Adipocyte (in vitro differentiated cells): ENCODE measurements around the gene FKBP10.
"Not testable (repeated sequence)": the region's sequence is repeated elsewhere in the genome, so short reads cannot be mapped to it uniquely, and the experiment has no call there.

Source experiments
- DNase-seq: peaks from one replicate; pipeline ENCODE4 v3.0.0-alpha.2; 2015; ENCODE audit warnings: low read depth
- H3K27me3 ChIP-seq: replicated peaks from 2 replicates; pipeline ENCODE4 v1.7.0; 2013; ENCODE audit warnings: mild to moderate bottlenecking, low read length, moderate library complexity; ENCODE audit not compliant: control insufficient read depth, insufficient read depth
- H3K36me3 ChIP-seq: 2 replicates; pipeline ENCODE4 v1.7.0; 2013; ENCODE audit warnings: low read length, mild to moderate bottlenecking, moderate library complexity; ENCODE audit not compliant: control insufficient read depth, insufficient read depth, severe bottlenecking
- H3K4me1 ChIP-seq: 2 replicates; pipeline ENCODE4 v1.7.0; 2013; ENCODE audit warnings: mild to moderate bottlenecking, low read length, moderate library complexity; ENCODE audit not compliant: control insufficient read depth, insufficient read depth
- H3K4me3 ChIP-seq: 2 replicates; pipeline ENCODE4 v1.7.0; 2013; ENCODE audit warnings: mild to moderate bottlenecking, low read length, moderate library complexity
- H3K9ac ChIP-seq: 2 replicates; pipeline ENCODE4 v1.7.0; 2013; ENCODE audit warnings: mild to moderate bottlenecking, low read length, moderate library complexity
- H3K9me3 ChIP-seq: 2 replicates; pipeline ENCODE4 v1.7.0; 2013; ENCODE audit warnings: mild to moderate bottlenecking, low read length, moderate library complexity; ENCODE audit not compliant: control insufficient read depth

Gene FKBP10

DNA sequence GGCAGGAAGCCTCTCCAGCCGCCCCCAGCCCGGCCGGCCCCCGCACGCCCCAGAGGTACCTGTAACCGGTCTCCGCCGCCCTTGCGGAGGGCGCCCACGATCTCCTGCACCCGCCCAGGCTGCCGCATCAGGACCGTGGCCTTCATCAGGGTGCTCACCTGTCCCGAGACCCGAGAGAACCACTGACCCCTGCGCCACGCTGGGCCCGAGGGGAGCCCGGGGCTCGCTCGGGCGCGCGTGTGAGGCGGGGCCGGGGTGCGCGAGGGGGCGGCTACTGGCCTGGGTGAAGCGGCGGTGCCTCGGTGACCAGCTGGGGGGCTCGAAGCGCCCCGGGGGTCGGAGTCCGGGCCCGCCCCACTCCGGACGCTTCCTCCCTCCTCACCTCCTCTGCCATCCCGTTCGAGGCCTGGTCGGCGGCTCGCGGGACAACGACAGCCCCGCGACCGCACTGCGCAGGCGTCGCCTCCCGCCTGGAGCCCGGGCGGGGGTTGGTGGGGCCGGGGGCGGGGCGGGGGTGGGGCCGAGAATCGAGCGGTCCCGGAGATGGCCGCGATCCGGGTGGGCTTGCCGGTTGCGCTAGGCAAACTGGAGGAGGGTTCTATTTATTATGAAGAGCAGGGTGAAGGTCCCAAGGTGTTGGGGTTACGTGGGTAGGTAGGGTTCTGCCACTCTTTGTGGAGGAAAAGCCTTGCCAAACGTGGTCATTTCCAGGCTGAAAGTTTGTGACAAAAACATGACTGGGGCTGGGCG, 23.2 kb downstream of the FKBP10 start, which contains the start of gene NT5C3B:
Gene NT5C3B (minus strand): TSS at position 433 of the 750 bp plus-strand sequence. CDS start 39 bp downstream, at position 394.
- Histone ChIP-seq H3K36me3 (peaks cover 16% of the 10 kb centered on the region), H3K9ac (peak within 1 kb of the TSS; percentile 90), H3K4me1 (peaks cover 11% of the 10 kb centered on the region), H3K9me3 (no peaks in the 10 kb centered on the region), H3K27me3 (no peaks in the 10 kb centered on the region), H3K4me3 (peak within 1 kb of the TSS; percentile 88)
- peak; percentile 76 for DNase-seq

DNA sequence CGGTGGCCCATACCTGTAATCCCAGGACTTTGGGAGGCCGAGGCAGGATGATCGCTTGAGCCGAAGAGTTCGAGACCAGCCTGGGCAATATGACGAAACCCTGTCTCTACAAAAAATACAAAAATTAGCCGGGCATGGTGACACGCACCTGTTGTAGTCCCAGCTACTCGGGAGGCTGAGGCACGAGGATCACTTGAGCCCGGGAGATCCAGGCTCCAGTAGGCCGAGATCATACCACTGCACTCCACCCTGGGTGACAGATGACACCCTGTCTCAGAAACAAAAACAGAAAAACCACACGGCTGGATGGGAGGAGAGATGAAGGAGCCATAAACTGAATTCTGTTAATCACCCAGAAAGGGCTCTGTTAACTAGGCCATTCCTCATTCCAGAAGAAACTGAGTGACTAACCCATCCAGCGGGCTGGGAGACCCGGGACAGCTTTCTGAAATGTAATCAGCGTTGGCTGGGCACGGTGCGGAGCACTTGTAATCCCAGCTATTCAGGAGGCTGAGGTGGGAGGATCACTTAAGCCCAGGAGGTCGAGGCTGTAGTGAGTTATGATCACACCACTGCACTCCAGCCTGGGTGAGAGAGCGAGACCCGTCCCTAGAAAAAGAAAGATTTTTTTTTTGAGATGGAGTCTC, 23.9 kb downstream of the FKBP10 start:
- peaks cover 11% of the 10 kb centered on the region for H3K4me1 ChIP-seq
- H3K9me3 ChIP-seq = no peaks in the 10 kb centered on the region
- H3K36me3 ChIP-seq = peaks cover 10% of the 10 kb centered on the region
- H3K9ac ChIP-seq = peak overlapping the region; percentile 90
- H3K27me3 ChIP-seq = no peaks in the 10 kb centered on the region
- no peak for DNase-seq
- H3K4me3 ChIP-seq = peak overlapping the region; percentile 88

DNA sequence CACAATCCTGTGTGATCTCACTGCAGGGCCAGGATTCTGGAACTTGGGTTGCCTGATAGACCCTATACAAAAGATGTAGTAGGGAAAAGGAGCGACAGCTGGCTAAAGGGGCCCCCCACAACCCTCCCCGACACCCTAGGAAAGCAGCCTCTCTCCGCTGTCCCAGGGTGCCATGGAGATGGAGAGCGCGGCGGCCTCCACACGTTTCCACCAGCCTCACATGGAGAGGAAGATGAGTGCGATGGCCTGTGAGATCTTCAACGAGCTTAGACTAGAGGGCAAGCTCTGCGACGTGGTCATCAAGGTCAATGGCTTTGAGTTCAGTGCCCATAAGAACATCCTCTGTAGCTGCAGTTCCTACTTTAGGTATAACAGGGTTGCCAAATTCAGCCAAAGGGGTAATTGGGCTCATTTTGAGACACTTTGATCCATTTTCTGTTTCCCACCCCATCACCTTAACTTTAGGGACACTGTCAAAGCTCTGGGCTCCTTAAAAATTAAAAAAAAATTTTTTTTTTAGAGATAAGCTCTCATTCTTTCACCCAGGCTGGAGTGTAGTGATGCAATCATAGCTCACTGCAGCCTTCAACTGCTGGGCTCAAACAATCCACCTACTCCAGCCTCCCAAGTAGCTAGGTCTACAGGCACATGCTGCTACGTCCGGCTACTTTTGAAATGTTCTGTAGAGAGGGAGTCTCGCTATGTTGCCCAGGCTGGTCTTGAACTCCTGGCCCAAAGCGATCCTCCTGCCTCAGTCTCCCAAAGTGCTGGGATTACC, 25.1 kb downstream of the FKBP10 start, which contains the start of gene KLHL10:
Gene KLHL10 (plus strand): TSS at position 65 of the 778 bp plus-strand sequence. CDS start 108 bp downstream, at position 173.
- peaks cover 5% of the 10 kb centered on the region for H3K36me3 ChIP-seq
- peak within 1 kb of the TSS; percentile 88 for H3K4me3 ChIP-seq
- peak within 1 kb of the TSS; percentile 90 for H3K9ac ChIP-seq
- no peaks in the 10 kb centered on the region for H3K9me3 ChIP-seq
- DNase-seq = no peak
- peaks cover 11% of the 10 kb centered on the region for H3K4me1 ChIP-seq
- H3K27me3 ChIP-seq = no peaks in the 10 kb centered on the region

DNA sequence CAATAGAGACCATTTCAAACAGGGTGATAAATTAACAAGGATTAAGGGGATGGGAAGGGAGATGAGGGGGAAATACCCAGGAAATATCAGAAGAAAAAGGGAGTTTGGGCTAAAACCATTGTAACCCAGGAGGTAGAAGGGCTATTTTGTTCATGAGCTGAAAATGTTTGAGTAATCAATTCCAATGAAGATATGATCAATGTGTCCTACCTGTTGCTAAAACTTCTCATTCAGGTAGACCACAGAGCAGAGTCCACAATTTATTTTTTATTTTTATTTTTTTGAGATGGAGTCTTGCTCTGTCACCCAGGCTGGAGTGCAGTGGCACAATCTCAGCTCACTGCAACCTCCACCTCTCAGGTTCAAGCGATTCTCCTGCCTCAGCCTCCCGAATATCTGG, 26.6 kb downstream of the FKBP10 start:
- not testable (repeated sequence) for H3K9me3 ChIP-seq, H3K27me3 ChIP-seq, H3K36me3 ChIP-seq, DNase-seq, H3K9ac ChIP-seq, H3K4me3 ChIP-seq
- H3K4me1 ChIP-seq = peaks cover 11% of the 10 kb centered on the region

DNA sequence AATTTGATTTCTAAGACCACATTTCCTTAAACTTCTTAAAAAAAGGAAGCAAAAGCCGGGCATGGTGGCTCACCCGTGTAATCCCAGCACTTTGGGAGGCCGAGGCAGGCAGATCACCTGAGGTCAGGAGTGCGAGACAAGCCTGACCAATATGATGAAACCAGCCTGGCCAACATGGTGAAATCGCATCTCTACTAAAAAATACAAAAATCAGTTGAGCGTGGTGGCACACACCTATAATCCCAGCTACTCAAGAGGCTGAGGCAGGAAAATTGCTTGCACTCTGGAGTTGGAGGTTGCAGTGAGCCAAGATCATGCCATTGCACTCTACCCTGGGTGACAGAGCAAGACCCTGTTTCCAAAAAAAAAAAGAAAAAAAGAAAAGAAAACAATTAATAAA, 28.0 kb downstream of the FKBP10 start:
- not testable (repeated sequence) for H3K4me1 ChIP-seq, H3K4me3 ChIP-seq, H3K9ac ChIP-seq, H3K36me3 ChIP-seq, H3K9me3 ChIP-seq, DNase-seq, H3K27me3 ChIP-seq

DNA sequence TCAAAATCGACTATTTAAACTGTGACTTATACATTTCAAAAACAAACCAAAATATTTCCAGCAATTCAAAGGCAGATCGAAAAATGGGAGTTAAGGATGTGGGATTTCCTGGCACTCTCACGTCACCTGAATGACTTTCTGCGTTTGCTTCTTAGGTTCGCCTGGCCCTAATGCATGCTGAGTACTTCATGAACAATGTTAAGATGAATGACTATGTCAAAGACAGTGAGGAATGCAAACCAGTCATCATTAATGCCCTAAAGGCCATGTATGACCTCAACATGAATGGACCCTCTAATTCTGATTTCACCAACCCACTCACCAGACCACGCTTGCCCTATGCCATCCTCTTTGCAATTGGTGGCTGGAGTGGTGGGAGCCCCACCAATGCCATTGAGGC, 32.2 kb downstream of the FKBP10 start:
- DNase-seq = no peak
- peaks cover 12% of the 10 kb centered on the region for H3K36me3 ChIP-seq
- no peaks in the 10 kb centered on the region for H3K9me3 ChIP-seq
- H3K9ac ChIP-seq = no peak overlapping the region
- peaks cover 20% of the 10 kb centered on the region for H3K4me1 ChIP-seq
- H3K27me3 ChIP-seq = no peaks in the 10 kb centered on the region
- H3K4me3 ChIP-seq = no peak overlapping the region

DNA sequence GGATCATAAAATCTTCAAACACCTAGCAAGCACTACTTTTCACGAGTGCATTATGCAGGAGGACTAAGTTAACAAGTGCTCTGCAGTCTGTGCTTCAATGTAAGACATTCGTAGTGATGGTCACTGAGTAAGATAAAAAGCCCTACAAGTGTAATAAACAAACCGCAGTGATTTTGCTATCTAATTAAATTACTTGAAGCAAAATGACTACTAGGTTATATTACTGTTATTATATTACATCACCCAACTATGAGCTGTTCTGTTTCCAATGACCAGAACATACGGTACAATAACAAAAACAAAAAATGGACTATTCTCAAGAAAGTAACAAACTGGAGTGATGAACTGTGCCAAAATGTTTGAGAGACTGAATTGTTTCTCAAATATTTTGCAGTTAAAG, 36.0 kb downstream of the FKBP10 start:
- peak; percentile 50 for DNase-seq
- Histone ChIP-seq H3K36me3 (peaks cover 30% of the 10 kb centered on the region), H3K9ac (no peak overlapping the region), H3K4me3 (no peak overlapping the region), H3K9me3 (no peaks in the 10 kb centered on the region), H3K4me1 (peaks cover 20% of the 10 kb centered on the region), H3K27me3 (no peaks in the 10 kb centered on the region)

DNA sequence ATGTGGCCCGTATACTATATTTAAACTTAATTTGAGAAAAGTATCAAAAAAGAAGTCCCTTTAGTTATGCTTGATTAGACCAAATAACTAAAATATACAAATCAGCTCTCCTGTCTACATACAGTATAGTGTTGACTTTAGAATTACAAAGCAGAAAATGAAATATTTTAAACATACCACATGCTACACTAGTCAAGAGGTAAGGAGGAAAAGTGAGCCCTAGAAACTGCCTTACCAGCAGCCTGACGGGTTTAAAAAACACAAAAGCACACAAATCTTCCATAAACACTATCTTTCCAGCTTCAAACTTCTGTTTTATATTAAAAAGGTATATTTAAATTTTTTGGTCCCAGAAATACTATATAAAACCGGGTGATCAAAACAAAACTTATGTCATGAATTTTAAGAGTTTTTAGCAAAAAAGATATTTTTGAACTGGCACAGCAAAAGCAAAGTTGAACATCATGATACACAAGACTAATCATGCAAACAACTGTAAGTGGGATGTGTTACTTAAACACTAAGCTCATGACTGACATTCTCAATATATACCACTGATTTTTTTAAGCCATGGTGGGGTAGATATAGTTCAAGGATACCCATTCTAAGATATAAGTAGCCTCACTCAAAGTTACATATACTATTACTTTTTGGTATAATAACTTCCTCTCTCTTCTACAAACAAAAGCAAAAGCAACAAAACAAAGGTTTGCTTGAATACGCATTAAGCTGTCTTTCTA, 36.6 kb downstream of the FKBP10 start:
- no peak for DNase-seq
- Histone ChIP-seq H3K9me3 (no peaks in the 10 kb centered on the region), H3K4me1 (peaks cover 20% of the 10 kb centered on the region), H3K4me3 (no peak overlapping the region), H3K9ac (no peak overlapping the region), H3K27me3 (no peaks in the 10 kb centered on the region), H3K36me3 (peaks cover 36% of the 10 kb centered on the region)

DNA sequence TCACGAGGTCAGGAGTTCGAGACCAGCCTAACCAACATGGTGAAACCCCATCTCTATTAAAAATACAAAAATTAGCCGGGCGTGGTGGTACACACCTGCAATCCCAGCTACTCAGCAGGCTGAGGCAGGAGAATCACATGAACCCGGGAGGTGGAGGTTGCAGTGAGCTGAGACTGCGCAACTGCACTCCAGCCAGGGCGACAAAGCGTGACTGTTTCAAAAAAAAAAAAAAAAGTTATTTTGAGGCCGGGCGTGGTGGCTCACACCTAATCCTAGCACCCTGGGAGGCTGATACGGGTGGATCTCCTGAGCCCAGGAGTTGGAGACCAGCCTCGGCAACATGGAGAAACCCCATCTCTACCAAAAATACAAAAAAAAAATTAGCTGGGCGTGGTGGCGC, 38.6 kb downstream of the FKBP10 start:
- not testable (repeated sequence) for H3K27me3 ChIP-seq, H3K4me3 ChIP-seq, H3K9ac ChIP-seq, DNase-seq, H3K9me3 ChIP-seq
- Histone ChIP-seq H3K4me1 (peaks cover 20% of the 10 kb centered on the region), H3K36me3 (peaks cover 43% of the 10 kb centered on the region)

DNA sequence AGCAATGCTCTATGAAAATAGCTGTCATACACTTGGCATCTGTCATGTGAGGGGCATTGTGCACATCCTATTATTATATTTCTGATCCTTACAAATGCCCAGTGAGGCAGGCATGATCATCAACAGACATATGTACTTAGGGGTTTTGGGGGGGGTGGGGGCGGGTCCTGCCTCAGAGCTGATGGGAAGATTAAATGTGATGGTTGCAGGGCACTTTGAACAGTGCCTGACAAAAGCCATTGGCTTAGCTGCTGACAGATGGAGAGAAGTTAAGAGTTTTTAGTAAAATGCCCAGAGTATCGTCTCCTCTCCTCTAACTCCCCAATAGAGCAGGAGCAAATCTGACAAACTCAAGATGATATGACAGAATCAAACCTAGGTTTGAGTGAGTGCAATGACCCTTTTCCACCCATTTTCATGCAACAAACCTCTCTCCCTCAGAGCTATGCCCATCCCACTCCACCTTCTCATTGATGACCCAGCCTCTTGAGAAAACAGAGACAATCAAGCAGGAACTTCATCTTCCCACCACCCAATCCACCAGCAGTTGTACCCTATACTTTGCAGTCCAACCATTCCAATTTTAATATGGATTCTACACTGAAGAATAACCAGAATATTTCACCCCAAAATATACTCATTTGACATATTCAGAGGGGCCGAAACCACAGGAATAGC, 47.6 kb downstream of the FKBP10 start:
- H3K4me3 ChIP-seq = no peak overlapping the region
- H3K9ac ChIP-seq = no peak overlapping the region
- no peaks in the 10 kb centered on the region for H3K36me3 ChIP-seq
- H3K27me3 ChIP-seq = no peaks in the 10 kb centered on the region
- no peaks in the 10 kb centered on the region for H3K9me3 ChIP-seq
- DNase-seq = no peak
- H3K4me1 ChIP-seq = peaks cover 14% of the 10 kb centered on the region
